ENCODE results near the gene GLI2. TPM values are rescaled to one million over a fixed set of nuclear protein-coding genes. Genes with fewer than 3 reads are reported as not detected.

Gene GLI2
- total and polyA plus RNA-seq, 2 of the 13 experiments (the other 11 are each of a cell fraction or from before 2014, with no cell fraction given) = not detected

DNA sequence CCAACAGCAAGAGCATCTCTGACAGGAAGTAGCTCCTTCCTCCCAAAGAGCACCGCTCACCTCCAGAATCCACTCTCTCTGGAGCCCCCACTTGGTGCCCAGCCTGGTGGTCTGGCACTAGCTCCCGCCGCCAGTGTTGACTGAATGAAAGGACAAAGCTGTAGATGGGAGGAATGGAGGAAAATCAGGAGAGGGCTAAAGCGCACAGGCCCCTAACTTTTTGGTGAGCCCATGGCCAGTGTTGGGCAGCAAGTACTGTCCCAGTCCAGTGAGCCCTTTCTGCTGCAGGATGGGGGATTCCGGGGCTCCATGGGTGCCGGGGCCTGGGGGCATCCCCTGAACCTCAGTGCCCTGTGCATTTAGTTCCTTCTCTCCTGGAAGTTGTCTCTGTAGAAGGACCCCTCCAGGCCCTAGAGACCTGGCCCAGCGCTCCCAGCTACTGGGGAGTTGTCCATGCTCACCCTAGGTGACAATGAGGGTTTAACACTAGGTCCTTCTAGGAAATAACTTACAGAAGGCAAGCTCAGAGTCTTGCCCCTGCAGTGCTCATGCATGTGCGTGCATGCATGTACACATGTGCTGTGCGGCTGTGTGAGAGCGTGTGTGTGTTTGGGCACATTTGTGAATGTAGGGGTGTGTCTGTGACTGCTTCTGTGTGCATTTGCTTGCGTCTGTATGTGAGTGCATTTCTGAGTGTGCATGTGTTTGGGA lies 33.6 kb downstream of the GLI2 start:
- H3K27ac ChIP-seq (ENCODE audit: extremely low read length, insufficient read depth, low read length) = no peak overlapping the region
- H3K4me1 ChIP-seq (ENCODE audit: insufficient read depth, low read length) = no peaks in the 10 kb centered on the region
- no peak overlapping the region for H3K4me3 ChIP-seq (replicated peaks in 1 of 3; ENCODE audit: insufficient read depth in 1 of 3, low read depth in 2 of 3, low read length in 3 of 3)
- H3K9ac ChIP-seq (ENCODE audit: insufficient read depth, low read depth, low read length) = no peak overlapping the region
- FAIRE-seq (no peak), ATAC-seq (no peak), DNase-seq (ENCODE audit: low spot score) (no peak)
- H3K79me2 ChIP-seq (ENCODE audit: insufficient read depth, low read length) = no peaks in the 10 kb centered on the region
- no peaks in the 10 kb centered on the region for H3K9me3 ChIP-seq (ENCODE audit: low read length)
- no peak overlapping the region for H3K4me2 ChIP-seq (ENCODE audit: low read depth, low read length)
- no peaks in the 10 kb centered on the region for H4K20me1 ChIP-seq (ENCODE audit: insufficient read depth, low read length)
- in situ Hi-C loops (cut with HindIII; ENCODE audit: extremely low pct_ligation_motif_present, low pct_unique_long_range_greater_than_20kb) (no loop called here), intact Hi-C loops (cut with micrococcal nuclease; ENCODE audit: unreplicated experiment) (no loop called here)
- ChIA-PET CTCF (ENCODE audit: low intra/inter-chr PET ratio, low total read pairs) (no interaction called here), POLR2A (no interaction called here)
- H3K36me3 ChIP-seq (replicated peaks in 1 of 2; ENCODE audit: control insufficient read depth in 1 of 2, insufficient read depth in 2 of 2, low read length in 2 of 2) = no peaks in the 10 kb centered on the region
- WGBS (ENCODE audit: low lambda C conversion rate) = 13% methylated on average over 11 of the region's 11 CpGs
- BruUV-seq (replicated peaks) = no TSS peak
- peaks cover 19 to 84% of the 10 kb centered on the region in 2 experiments; a peak in 4 of 5 replicates for H3K27me3 ChIP-seq (ENCODE audit: control insufficient read depth in 1 of 2, insufficient read depth in 2 of 2, low read length in 2 of 2)
- no peak overlapping the region for H2AFZ ChIP-seq (ENCODE audit: low read length)
- TF ChIP-seq ZNF180 (CRISPR knock-in tag; IDR thresholded peaks at IDR 0.05; ENCODE audit: borderline replicate concordance, low read depth) = no peak
- TF ChIP-seq, protein P1, sequence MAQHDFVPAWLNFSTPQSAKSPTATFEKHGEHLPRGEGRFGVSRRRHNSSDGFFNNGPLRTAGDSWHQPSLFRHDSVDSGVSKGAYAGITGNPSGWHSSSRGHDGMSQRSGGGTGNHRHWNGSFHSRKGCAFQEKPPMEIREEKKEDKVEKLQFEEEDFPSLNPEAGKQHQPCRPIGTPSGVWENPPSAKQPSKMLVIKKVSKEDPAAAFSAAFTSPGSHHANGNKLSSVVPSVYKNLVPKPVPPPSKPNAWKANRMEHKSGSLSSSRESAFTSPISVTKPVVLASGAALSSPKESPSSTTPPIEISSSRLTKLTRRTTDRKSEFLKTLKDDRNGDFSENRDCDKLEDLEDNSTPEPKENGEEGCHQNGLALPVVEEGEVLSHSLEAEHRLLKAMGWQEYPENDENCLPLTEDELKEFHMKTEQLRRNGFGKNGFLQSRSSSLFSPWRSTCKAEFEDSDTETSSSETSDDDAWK (CRISPR knock-in tag; IDR thresholded peaks at IDR 0.05) = no peak
- no peak for TF ChIP-seq GLI4 (CRISPR knock-in tag; IDR thresholded peaks at IDR 0.05; ENCODE audit: borderline replicate concordance)
- TF ChIP-seq, protein P2, sequence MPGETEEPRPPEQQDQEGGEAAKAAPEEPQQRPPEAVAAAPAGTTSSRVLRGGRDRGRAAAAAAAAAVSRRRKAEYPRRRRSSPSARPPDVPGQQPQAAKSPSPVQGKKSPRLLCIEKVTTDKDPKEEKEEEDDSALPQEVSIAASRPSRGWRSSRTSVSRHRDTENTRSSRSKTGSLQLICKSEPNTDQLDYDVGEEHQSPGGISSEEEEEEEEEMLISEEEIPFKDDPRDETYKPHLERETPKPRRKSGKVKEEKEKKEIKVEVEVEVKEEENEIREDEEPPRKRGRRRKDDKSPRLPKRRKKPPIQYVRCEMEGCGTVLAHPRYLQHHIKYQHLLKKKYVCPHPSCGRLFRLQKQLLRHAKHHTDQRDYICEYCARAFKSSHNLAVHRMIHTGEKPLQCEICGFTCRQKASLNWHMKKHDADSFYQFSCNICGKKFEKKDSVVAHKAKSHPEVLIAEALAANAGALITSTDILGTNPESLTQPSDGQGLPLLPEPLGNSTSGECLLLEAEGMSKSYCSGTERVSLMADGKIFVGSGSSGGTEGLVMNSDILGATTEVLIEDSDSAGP (CRISPR knock-in tag; IDR thresholded peaks at IDR 0.05; ENCODE audit: borderline replicate concordance) = no peak
- TF ChIP-seq ZNF282 (IDR thresholded peaks at IDR 0.05; ENCODE audit: partially characterized antibody) = peak; percentile 23
- no peak for TF ChIP-seq ZNF260 (CRISPR knock-in tag; IDR thresholded peaks at IDR 0.05; ENCODE audit: borderline replicate concordance, low read depth)
- no peak for TF ChIP-seq GATAD2A (CRISPR knock-in tag; IDR thresholded peaks at IDR 0.05)
- TF ChIP-seq, protein P3, sequence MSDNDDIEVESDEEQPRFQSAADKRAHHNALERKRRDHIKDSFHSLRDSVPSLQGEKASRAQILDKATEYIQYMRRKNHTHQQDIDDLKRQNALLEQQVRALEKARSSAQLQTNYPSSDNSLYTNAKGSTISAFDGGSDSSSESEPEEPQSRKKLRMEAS (IDR thresholded peaks at IDR 0.05) = no peak
- no peak for TF ChIP-seq PHB2 (IDR thresholded peaks at IDR 0.05; ENCODE audit: partially characterized antibody)
- TF ChIP-seq, protein P4, sequence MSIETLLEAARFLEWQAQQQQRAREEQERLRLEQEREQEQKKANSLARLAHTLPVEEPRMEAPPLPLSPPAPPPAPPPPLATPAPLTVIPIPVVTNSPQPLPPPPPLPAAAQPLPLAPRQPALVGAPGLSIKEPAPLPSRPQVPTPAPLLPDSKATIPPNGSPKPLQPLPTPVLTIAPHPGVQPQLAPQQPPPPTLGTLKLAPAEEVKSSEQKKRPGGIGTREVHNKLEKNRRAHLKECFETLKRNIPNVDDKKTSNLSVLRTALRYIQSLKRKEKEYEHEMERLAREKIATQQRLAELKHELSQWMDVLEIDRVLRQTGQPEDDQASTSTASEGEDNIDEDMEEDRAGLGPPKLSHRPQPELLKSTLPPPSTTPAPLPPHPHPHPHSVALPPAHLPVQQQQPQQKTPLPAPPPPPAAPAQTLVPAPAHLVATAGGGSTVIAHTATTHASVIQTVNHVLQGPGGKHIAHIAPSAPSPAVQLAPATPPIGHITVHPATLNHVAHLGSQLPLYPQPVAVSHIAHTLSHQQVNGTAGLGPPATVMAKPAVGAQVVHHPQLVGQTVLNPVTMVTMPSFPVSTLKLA (IDR thresholded peaks at IDR 0.05) = peak; percentile 87
- no peak for TF ChIP-seq SAP130 (CRISPR knock-in tag; IDR thresholded peaks at IDR 0.05; ENCODE audit: low read depth)
- TF ChIP-seq, protein P5, sequence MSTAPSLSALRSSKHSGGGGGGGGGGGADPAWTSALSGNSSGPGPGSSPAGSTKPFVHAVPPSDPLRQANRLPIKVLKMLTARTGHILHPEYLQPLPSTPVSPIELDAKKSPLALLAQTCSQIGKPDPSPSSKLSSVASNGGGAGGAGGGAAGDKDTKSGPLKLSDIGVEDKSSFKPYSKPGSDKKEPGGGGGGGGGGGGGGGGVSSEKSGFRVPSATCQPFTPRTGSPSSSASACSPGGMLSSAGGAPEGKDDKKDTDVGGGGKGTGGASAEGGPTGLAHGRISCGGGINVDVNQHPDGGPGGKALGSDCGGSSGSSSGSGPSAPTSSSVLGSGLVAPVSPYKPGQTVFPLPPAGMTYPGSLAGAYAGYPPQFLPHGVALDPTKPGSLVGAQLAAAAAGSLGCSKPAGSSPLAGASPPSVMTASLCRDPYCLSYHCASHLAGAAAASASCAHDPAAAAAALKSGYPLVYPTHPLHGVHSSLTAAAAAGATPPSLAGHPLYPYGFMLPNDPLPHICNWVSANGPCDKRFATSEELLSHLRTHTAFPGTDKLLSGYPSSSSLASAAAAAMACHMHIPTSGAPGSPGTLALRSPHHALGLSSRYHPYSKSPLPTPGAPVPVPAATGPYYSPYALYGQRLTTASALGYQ (CRISPR knock-in tag; IDR thresholded peaks at IDR 0.05) = no peak
